Stimulated activated CD8-positive, alpha-beta memory T cell treated with anti-CD3 and anti-CD28 coated beads, Interleukin-7, amount 100 ng/mL, for 24 hours (primary cell): Measurements from ENCODE around the gene KRTAP4-7.
"Not testable (repeated sequence)": the region's sequence is repeated elsewhere in the genome, so short reads cannot be mapped to it uniquely, and the experiment has no call there.

ENCODE experiments used
- DNase-seq: peaks from one replicate; pipeline ENCODE4 v3.0.0-alpha.2; 2020; ENCODE audit warnings: low read depth

KRTAP4-7 gene

DNA sequence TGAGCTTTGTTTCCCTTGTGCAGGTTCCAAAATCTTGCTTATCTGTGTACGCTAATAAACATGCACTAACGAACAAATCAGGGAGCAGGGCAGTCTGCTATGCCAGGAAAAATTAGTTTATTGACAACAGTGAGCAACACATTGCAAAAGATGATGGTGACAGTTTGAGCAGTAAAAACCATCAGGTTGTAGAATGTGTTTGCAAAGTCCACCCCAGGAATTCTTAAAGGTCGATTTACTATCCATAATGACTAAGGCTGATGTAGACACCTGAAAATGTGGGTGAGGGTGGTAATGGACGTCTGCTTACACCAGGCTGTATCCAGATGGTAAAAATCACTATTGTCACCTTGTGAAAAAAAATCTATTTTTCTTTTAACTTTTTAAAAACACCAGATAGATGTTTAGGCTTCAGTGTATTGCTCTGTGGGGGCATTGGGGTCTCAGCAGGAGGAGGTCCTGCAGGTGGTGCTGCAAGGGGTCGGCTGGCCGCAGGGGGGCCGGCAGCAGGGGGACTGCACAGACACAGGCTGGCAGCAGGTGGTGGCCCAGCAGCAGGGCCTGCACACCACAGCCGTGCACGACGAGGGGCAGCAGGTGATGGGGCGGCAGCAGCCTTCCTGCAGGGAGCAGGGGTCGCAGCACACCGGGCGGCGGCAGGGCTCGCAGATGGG lies 18.8 kb upstream of the KRTAP4-7 start:
- DNase-seq, result not testable (repeated sequence)

GRCh38 chr17:41065829-41066624 lies 17.9 kb upstream of the KRTAP4-7 start, which contains the start of gene KRTAP2-4:
TSS of gene KRTAP2-4 (minus strand) at chr17:41065879. CDS start at chr17:41065845, 34 bp downstream.
- DNase-seq, result no peak

DNA sequence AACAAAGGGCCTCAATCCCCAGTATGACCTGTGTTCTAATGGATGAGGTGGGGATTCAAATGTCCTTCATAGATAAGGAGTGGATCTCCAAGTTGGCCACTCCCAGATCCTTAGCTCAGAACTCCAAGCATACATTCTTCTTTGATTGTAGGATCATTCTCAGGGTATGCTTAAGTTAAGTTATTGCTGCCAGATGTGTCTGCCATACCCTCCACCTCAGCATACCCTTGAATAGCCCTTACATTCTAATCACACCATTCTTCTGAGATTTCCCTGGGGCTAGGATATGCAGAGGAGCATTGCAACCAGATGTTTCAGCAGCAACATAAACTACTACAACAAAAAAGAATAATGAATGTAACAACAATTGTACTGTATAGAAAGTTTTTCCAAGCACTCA lies 16.7 kb upstream of the KRTAP4-7 start:
- DNase-seq, result no peak

DNA sequence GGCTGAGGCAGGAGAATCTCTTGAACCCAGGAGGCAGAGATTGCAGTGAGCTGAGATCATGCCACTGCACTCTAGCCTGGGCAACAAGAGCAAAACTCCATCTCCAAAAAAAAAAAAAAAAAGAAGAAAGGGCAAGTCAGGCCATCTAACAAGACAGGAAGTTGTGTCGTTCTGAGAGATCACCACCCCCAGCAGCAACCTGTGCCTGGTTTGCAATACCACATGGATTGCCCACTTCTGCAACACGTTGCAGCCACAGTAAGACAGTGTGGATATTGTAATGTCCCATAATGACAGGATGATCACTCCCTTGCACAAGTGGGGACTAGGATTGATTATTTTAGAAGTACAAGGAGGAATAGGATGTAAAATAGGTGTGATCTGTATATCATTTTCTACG lies 14.9 kb upstream of the KRTAP4-7 start:
- no peak for DNase-seq

GRCh38 chr17:41071606-41072360 lies 12.2 kb upstream of the KRTAP4-7 start:
- no peak for DNase-seq

DNA sequence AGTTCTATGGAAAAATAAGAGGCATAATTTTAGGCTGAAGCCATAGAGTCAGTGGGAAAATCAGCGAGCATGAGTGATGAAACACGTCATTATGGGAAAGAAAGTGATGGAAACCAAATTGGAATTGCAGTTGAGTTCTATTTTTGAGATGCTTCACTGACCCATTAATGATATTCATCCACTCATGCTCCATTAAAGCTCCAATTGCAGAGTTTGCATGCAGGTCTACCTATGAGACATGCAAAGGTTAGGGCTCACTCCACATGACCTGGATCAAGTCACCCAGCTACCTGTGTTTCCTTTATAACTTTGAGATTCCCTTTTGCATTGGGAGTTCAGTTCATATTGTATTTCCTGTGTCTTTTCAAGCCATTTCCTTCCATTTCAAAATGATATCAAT lies 10.3 kb upstream of the KRTAP4-7 start:
- no peak for DNase-seq

DNA sequence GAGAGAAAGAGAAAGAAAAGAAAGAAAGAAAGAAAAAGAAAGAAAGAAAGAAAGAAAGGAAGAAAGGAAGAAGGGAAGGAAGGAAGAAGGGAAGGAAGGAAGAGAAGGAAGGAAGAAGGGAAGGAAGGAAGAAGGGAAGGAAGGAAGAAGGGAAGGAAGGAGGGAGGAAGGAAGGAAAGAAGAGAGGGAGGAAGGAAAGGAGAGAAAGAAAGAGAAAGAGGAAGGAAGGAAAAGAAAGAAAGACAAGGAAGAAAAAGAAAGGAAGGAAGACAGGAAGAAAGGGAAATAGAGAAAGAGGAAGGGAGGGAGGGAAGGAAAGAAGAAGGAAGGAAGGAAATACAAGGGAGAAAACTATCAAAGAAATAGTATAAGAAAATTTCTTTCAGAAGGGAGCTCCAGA lies 7.2 kb upstream of the KRTAP4-7 start:
- DNase-seq, result no peak

DNA sequence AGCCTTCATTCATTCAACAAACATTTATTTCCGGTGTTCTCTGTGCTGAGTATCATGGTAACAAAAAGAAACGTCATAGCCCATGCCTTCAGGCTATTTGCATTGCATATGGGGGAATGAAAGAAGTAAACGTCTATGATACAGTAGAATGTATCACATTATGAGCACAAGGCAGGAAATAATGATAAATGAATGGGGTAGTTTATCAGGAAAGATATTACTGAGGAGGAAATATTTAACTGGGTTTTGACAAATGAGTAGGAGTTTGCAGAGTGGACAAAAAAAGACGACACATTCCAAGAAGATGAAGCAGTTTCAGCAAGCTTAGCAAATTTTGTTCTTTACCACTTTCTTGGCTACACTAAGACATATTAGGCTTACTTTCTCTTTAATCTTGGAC lies 1.3 kb upstream of the KRTAP4-7 start:
- no peak for DNase-seq

DNA sequence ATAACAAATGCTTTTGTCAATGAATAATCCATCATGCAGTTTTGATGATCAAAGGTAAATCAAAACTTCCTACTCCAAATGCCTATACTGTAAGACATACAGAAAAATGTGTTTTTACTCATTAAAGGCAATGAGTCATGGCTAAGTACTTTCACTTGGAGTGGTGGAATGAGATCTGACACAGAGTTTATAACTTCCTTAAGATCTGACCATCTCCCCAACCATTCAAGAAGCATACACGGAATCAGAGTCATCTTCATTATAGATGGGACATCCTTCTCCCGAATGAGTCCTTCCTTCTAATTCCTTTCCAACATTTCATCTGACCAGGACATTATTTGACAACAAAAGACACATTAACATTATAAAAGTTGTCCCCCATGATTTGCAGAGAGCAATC lies 523 bp upstream of the KRTAP4-7 start:
- not testable (repeated sequence) for DNase-seq

DNA sequence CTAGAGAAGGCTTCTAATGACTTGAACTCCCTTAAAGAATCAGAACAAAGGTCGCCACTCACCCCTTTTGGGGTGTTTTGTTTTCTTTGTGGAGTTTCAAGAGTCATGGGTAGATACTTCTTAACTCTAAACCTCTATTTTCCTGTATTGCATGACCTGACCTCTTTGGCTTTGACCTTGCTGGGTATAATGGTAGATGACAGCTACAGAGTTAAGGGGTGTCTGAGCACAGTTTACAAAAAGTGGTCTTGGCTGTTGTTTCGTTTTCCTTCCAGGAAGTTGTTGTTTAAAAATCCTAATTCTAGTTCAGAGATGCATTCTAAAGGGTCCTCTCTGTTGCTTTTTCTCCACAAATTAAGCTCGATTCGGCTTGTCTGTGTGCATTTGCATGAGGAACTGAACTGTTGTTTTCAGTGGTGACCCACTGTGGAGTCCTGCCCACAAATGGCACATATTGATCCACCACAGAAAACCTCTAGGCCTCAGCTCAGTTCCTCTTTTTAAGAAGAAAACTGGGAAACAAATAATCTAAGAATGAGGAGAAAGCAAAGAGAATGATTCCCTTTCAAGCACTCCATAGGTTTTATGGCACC lies 4.9 kb downstream of the KRTAP4-7 start:
- DNase-seq, result not testable (repeated sequence)

DNA sequence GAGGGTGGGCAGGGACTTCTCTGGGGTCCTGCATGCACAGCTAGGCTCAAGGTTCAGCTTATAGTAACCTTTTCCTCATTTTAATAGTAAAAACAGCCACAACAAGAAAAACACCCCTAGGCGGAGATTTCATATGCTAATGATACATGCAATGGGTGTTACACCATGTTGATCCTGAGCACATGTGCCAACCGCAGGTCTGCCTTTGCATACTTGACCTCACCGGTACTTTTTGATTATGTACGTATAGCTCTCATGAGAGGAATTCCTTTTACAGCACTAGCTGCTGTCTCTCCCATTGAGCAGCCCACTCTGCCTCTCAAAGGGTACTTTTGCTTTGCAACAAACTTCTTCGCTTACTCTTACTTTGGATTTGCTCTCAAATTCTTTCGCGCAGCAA lies 12.1 kb downstream of the KRTAP4-7 start:
- no peak for DNase-seq

GRCh38 chr17:41098042-41098441 lies 14.1 kb downstream of the KRTAP4-7 start, which contains the start of gene KRTAP4-8:
TSS of gene KRTAP4-8 (minus strand) at chr17:41098142. CDS start at chr17:41098084, 58 bp downstream.
- DNase-seq, result no peak

GRCh38 chr17:41098481-41098880 lies 14.5 kb downstream of the KRTAP4-7 start:
- no peak for DNase-seq

- DNase-seq, result not testable (repeated sequence)
These were observed 15.9 kb downstream of the KRTAP4-7 start for GRCh38 chr17:41099682-41100480.

DNA sequence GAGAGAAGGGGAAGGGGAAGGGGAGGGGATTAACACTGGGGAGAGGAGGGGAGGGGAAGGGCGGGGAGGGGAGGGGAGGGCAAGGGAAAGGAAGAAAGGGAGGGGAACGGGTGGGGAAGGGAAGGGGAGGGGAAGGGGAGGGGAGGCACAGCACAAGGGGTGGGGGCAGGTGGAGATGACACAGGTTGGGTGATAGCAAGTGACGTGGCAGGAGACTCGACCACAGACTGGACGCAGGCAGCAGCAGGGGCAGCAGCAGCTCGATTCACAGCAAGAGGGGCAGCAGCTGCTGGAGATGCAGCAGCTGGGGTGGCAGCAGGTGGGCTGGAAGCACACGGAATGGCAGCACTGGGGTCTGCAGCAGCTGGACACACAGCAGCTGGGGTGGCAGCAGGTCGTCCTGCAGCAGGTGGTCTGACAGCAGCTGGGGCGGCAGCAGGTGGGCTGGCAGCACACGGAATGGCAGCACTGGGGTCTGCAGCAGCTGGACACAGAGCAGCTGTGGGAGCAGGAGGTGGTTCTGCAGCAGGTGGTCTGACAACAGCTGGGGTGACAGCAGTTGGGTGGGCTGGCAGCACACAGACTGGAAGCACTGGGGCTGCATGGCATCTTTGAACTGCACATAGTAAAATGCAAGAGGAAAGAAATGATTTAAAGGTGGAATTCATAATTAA lies 17.8 kb downstream of the KRTAP4-7 start, which contains the start of gene KRTAP4-16:
Gene KRTAP4-16, minus strand, starts transcription at position 624 of the 674 bp plus-strand sequence. Its CDS starts 0 bp downstream, at position 624.
- DNase-seq, result no peak

DNA sequence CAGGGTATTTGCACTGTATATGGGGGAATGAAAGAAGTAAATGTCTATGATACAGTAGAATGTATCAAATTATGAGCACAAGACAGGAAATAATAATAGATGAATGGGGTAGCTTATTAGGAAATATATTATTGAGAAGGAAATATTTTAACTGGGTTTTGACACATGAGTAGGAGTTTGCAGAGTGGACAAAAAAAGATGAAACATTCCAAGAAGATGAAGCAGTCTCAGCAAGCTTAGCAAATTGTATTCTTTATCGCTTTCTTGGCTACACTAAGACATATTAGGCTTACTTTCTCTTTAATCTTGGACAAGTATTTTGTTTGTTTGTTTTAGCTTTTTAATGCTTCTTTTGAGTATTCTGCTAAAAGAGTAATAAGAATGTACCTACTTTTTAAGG lies 19.9 kb downstream of the KRTAP4-7 start:
- no peak for DNase-seq

- not testable (repeated sequence) for DNase-seq
These were observed 20.6 kb downstream of the KRTAP4-7 start for GRCh38 chr17:41104386-41105038.

- DNase-seq, result not testable (repeated sequence)
These were observed 21.4 kb downstream of the KRTAP4-7 start, which contains the start of gene KRTAP4-9 for GRCh38 chr17:41105347-41105746. TSS of gene KRTAP4-9 (plus strand) at chr17:41105389. CDS start at chr17:41105389, 0 bp downstream.

GRCh38 chr17:41107941-41108450 lies 24.0 kb downstream of the KRTAP4-7 start:
- DNase-seq, result no peak
